ENCODE measurements around the gene SSR1.

DNA sequence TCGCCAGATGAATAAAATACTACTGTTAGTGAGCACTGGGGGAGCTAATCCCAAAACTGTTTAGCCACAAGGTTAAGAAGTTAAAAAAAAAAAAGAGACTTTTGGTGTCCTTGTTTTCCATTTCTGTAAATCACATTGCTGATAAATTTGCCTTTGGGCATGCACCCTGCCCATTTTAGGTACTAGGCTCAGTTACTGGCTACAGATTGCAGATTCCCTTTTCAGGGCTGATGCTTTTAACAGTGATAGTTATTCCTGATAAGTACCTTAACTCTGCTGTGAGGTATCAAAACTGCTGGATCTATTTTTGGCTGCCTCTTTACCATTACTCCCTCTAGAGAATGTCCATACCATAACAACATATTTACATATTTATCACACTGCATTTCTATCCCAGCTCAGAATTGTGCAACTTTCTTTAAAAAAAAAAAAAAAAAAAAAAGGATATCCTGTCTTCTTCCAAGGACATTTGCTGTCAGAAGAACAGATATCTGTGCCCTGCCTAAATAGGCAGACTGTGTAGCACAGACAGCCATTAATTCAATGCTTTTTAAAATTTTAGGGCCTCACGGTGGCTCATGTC lies 94.5 kb downstream of the SSR1 start:
- TF ChIP-seq, protein P1, sequence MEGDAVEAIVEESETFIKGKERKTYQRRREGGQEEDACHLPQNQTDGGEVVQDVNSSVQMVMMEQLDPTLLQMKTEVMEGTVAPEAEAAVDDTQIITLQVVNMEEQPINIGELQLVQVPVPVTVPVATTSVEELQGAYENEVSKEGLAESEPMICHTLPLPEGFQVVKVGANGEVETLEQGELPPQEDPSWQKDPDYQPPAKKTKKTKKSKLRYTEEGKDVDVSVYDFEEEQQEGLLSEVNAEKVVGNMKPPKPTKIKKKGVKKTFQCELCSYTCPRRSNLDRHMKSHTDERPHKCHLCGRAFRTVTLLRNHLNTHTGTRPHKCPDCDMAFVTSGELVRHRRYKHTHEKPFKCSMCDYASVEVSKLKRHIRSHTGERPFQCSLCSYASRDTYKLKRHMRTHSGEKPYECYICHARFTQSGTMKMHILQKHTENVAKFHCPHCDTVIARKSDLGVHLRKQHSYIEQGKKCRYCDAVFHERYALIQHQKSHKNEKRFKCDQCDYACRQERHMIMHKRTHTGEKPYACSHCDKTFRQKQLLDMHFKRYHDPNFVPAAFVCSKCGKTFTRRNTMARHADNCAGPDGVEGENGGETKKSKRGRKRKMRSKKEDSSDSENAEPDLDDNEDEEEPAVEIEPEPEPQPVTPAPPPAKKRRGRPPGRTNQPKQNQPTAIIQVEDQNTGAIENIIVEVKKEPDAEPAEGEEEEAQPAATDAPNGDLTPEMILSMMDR (conservative IDR thresholded peaks at IDR 0.05 in 1 of 2, IDR thresholded peaks at IDR 0.05 in 1 of 2; ENCODE audit: extremely low read depth in 1 of 2, insufficient read depth in 1 of 2, low read depth in 1 of 2, low read length in 2 of 2): no peak
- TF ChIP-seq EZH2 (IDR thresholded peaks at IDR 0.05; ENCODE audit: borderline replicate concordance, low read length): no peak

All from mammary epithelial cell (primary cell).